K562 (cell line): ENCODE data around the gene PTPN9. TPM values are rescaled to one million over a fixed set of nuclear protein-coding genes. Genes with fewer than 3 reads are reported as not detected.

ENCODE experiments used
- ATAC-seq: fragments of 200-7000 bp; cut with Tn5 transposase; 3 replicates; pipeline ENCODE4 v1.9.1; 2020; ENCODE audit warnings: moderate library complexity
- BruUV-seq: library from RNA; stranded (reverse); fragments of 400-500 nt; replicated peaks from 2 replicates; lab custom pipeline; 2021; lab: Mats Ljungman, UMichigan
- CTCF ChIA-PET: fragments of 300-600 bp; formaldehyde crosslinking; extraction: SDS; loops from one replicate; lab custom pipeline; 2021; ENCODE audit warnings: low intra/inter-chr PET ratio; lab: Yijun Ruan, JAX
- POLR2A ChIA-PET: fragments of 300-600, 350-650 bp; sonication (Branson Sonifier 250); formaldehyde crosslinking; extraction: SDS; loops from one replicate; lab custom pipeline; 2021; ENCODE audit warnings: antibody characterized with exemption, inconsistent platforms; lab: Yijun Ruan, JAX
- DNase-seq, 4 experiments: peaks; one replicate each; pipeline versions ENCODE4 v3.0.0 to v3.0.0-alpha.2; 2011 to 2018; ENCODE audit warnings: low spot score in 3 of 4, mixed read lengths in 3 of 4; ENCODE audit errors: extremely low read depth in 1 of 4
- FAIRE-seq: peaks from 2 replicates; lab custom pipeline; 2011; peaks lifted over from hg19 to GRCh38; lab: Jason Lieb, UNC
- H2AFZ ChIP-seq: 2 replicates; pipeline ENCODE4 v1.6.0; 2011; ENCODE audit warnings: low read depth, low read length, control low read depth, inconsistent platforms
- H3K27ac ChIP-seq: fragments of 200-600 bp; 3 replicates; pipeline ENCODE4 v1.8.0; 2011; ENCODE audit warnings: low read depth, mild to moderate bottlenecking, control low read depth, inconsistent platforms, low read length, moderate library complexity, mixed read lengths; ENCODE audit errors: extremely low read depth
- H3K27me3 ChIP-seq, 2 experiments: fragments of 300-600 bp in 1 of 2; 2 replicates in 1 of 2; 3 replicates in 1 of 2; pipeline versions ENCODE4 v1.6.0 to v1.8.0; 2011; ENCODE audit warnings: inconsistent platforms in 2 of 2, low read length in 2 of 2, mild to moderate bottlenecking in 1 of 2, mixed read lengths in 1 of 2, moderate library complexity in 1 of 2; ENCODE audit not compliant: control insufficient read depth in 2 of 2, insufficient read depth in 2 of 2
- H3K36me3 ChIP-seq: fragments of 300-600 bp; 3 replicates; pipeline ENCODE4 v1.8.0; 2011; ENCODE audit warnings: mild to moderate bottlenecking, low read length, inconsistent platforms; ENCODE audit not compliant: control insufficient read depth, insufficient read depth
- H3K4me1 ChIP-seq, 2 experiments: fragments of 200-600 bp in 1 of 2; replicated peaks in 1 of 2; 2 replicates in 1 of 2; 3 replicates in 1 of 2; pipeline versions ENCODE4 v1.5.1 to v1.8.0; 2011; ENCODE audit warnings: inconsistent platforms in 2 of 2, low read length in 2 of 2, mild to moderate bottlenecking in 1 of 2, mixed read lengths in 1 of 2, moderate library complexity in 1 of 2; ENCODE audit not compliant: control insufficient read depth in 2 of 2, insufficient read depth in 2 of 2
- H3K4me2 ChIP-seq: 2 replicates; pipeline ENCODE4 v1.6.1; 2011; ENCODE audit warnings: low read length, control low read depth, inconsistent platforms, mixed read lengths; ENCODE audit not compliant: insufficient read depth
- H3K4me3 ChIP-seq: fragments of 200-600 bp; sonication (generic), shearing (Covaris generic); 2 replicates; pipeline ENCODE4 v1.5.1; 2016; ENCODE audit warnings: control low read depth, inconsistent platforms
- H3K79me2 ChIP-seq: fragments of 200-600 bp; 3 replicates; pipeline ENCODE4 v1.8.0; 2011; ENCODE audit warnings: low read length, inconsistent platforms; ENCODE audit not compliant: control insufficient read depth, insufficient read depth
- H3K9ac ChIP-seq, 2 experiments: 2 replicates each; pipeline versions ENCODE4 v1.6.0 to v1.6.1; 2011; ENCODE audit warnings: low read depth in 2 of 2, low read length in 2 of 2, control low read depth in 1 of 2, inconsistent platforms in 1 of 2, mild to moderate bottlenecking in 1 of 2, mixed read lengths in 1 of 2; ENCODE audit not compliant: insufficient read depth in 1 of 2
- H3K9me1 ChIP-seq: one replicate; pipeline ENCODE4 v1.6.0; 2011; ENCODE audit warnings: inconsistent platforms, mild to moderate bottlenecking, low read length, moderate library complexity; ENCODE audit not compliant: control insufficient read depth, insufficient read depth
- H3K9me3 ChIP-seq: replicated peaks from 2 replicates; pipeline ENCODE4 v1.5.1; 2011; ENCODE audit warnings: low read depth, low read length, inconsistent platforms; ENCODE audit not compliant: control insufficient read depth, insufficient read depth
- H4K20me1 ChIP-seq: replicated peaks from 2 replicates; pipeline ENCODE4 v1.6.1; 2011; ENCODE audit warnings: low read length, inconsistent platforms, mixed read lengths; ENCODE audit not compliant: control insufficient read depth, insufficient read depth
- ATF1 ChIP-seq, 2 experiments: fragments of 450-650 bp in 1 of 2; IDR thresholded peaks; 2 replicates each; pipeline ENCODE4 v1.6.1; 2016; ENCODE audit warnings: missing compliant biosample characterization in 1 of 2, missing genetic modification characterization in 1 of 2
- CCAR2 ChIP-seq: fragments of 200-400 bp; formaldehyde crosslinking; IDR thresholded peaks from 2 replicates; pipeline ENCODE4 v1.6.1; 2017; ENCODE audit warnings: mild to moderate bottlenecking, low read depth, low read length
- CSDE1 ChIP-seq, 2 experiments: fragments of 450-650 bp; IDR thresholded peaks; 2 replicates each; pipeline ENCODE4 v1.6.1; 2016; ENCODE audit warnings: mild to moderate bottlenecking in 1 of 2
- ERF ChIP-seq: fragments of 450-650 bp; formaldehyde crosslinking; IDR thresholded peaks from 2 replicates; pipeline ENCODE4 v1.4.0; 2020; ENCODE audit warnings: mild to moderate bottlenecking, mixed read lengths
- FOXA1 ChIP-seq: fragments of 450-650 bp; IDR thresholded peaks from 2 replicates; pipeline ENCODE4 v1.6.1; 2016; ENCODE audit warnings: mild to moderate bottlenecking, borderline replicate concordance
- NR1H2 ChIP-seq: sonication (generic); formaldehyde crosslinking; IDR thresholded peaks from 2 replicates; pipeline ENCODE4 v1.4.0; 2020; ENCODE audit warnings: mild to moderate bottlenecking, missing genetic modification reagents
- NR4A1 ChIP-seq, 2 experiments: fragments of 250-450 bp in 1 of 2; fragments of 450-650 bp in 1 of 2; sonication (Bioruptor Pico) in 1 of 2; IDR thresholded peaks; 2 replicates each; pipeline versions ENCODE4 v1.4.0 to v1.6.1; 2016 to 2020; ENCODE audit warnings: mild to moderate bottlenecking in 2 of 2, missing compliant biosample characterization in 1 of 2, missing genetic modification characterization in 1 of 2, moderate library complexity in 1 of 2
- POLR2H ChIP-seq: IDR thresholded peaks from 2 replicates; pipeline ENCODE4 v1.6.1; 2016; ENCODE audit warnings: missing genetic modification characterization, low read depth, mild to moderate bottlenecking, control low read depth, missing compliant biosample characterization, moderate library complexity
- TCF7L2 ChIP-seq: fragments of 150-350 bp; IDR thresholded peaks from 2 replicates; pipeline ENCODE4 v1.6.1; 2016; ENCODE audit warnings: low read depth, mild to moderate bottlenecking, low read length, moderate library complexity
- ZFP1 ChIP-seq: fragments of 450-650 bp; formaldehyde crosslinking; IDR thresholded peaks from 2 replicates; pipeline ENCODE4 v1.4.0; 2020; ENCODE audit warnings: mild to moderate bottlenecking, mixed read lengths
- ZNF12 ChIP-seq: sonication (generic); formaldehyde crosslinking; IDR thresholded peaks from 2 replicates; pipeline ENCODE4 v1.4.0; 2020; ENCODE audit warnings: mild to moderate bottlenecking, missing genetic modification reagents
- ZNF121 ChIP-seq: sonication (generic); formaldehyde crosslinking; conservative IDR thresholded peaks from 2 replicates; pipeline ENCODE4 v1.8.0; 2022; ENCODE audit warnings: missing genetic modification reagents
- ZNF561 ChIP-seq: fragments of 450-650 bp; formaldehyde crosslinking; conservative IDR thresholded peaks from 2 replicates; pipeline ENCODE4 v1.4.0; 2020; ENCODE audit warnings: mild to moderate bottlenecking, moderate library complexity
- ZNF589 ChIP-seq: fragments of 200-800 bp; sonication (Bioruptor generic); IDR thresholded peaks from 2 replicates; pipeline ENCODE4 v1.6.1; 2016; ENCODE audit warnings: low read depth, missing genetic modification characterization, missing compliant biosample characterization
- ZNF707 ChIP-seq: fragments of 250-450 bp; sonication (Bioruptor Pico); conservative IDR thresholded peaks from 2 replicates; pipeline ENCODE4 v1.8.0; 2022; ENCODE audit warnings: inconsistent platforms, mild to moderate bottlenecking, moderate library complexity
- WGBS: fragments of 100-300 bp; shearing (Covaris generic); methylation state at CpG from one replicate; pipeline ENCODE4 v1.1.6; 2016; ENCODE audit warnings: low coverage, mixed read lengths; ENCODE audit not compliant: insufficient coverage; ENCODE audit errors: missing lambda C conversion rate; 5-methylcytosine and 5-hydroxymethylcytosine counted together
- in situ Hi-C: fragments of 300-500 bp; cut with MboI; formaldehyde crosslinking; loops from 4 replicates; pipeline ENCODE4 v1.15.0; 2018; ENCODE audit warnings: inconsistent platforms, mixed read lengths
- intact Hi-C: fragments of 100-400 bp; cut with micrococcal nuclease; formaldehyde crosslinking; loops from 2 replicates; pipeline ENCODE4 v1.14.2; 2022
- polyA plus RNA-seq, 8 experiments: library from polyadenylated mRNA; depleted of rRNA in 4 of 8; stranded (reverse) in 5 of 8; unstranded in 3 of 8; fragments of >200 nt; fragmentation: Nextera tagmentation in 2 of 8; fragmentation: Illumina TruSeq in 1 of 8; extraction: Ambion mirVana in 2 of 8; extraction: Trizol in 1 of 8; gene quantifications; 2 replicates each; pipeline versions ENCODE4 v1.2.1 to v1.2.3, GENCODE V29; 2011 to 2014; ENCODE audit warnings: inconsistent platforms in 1 of 8, missing spikeins in 1 of 8
- total RNA-seq, 7 experiments: library from RNA; depleted of rRNA in 6 of 7; stranded (reverse); fragments of >200 nt in 6 of 7; fragmentation: Illumina TruSeq in 2 of 7; extraction: Trizol in 2 of 7; gene quantifications; 2 replicates each; pipeline versions ENCODE4 v1.2.1 to v1.2.3, GENCODE V29; 2011 to 2021; ENCODE audit warnings: low replicate concordance in 1 of 7

PTPN9 gene
- total and polyA plus RNA-seq, 9 of the 15 experiments (the other 6 are each of a cell fraction or from before 2014, with no cell fraction given), result 5.0 to 24.0 (median 14.2) TPM

GRCh38 chr15:75428152-75428551 lies 151.0 kb downstream of the PTPN9 start:
- FAIRE-seq, result no peak
- peaks cover 56% of the 10 kb centered on the region; the same call in 2 of the 3 replicates for H3K36me3 ChIP-seq
- 83% methylated on average over 3 of the region's 3 CpGs for WGBS

GRCh38 chr15:75425966-75426500 lies 153.1 kb downstream of the PTPN9 start:
- Histone ChIP-seq H3K36me3 (peaks cover 73% of the 10 kb centered on the region), H3K9ac (no peak overlapping the region), H3K79me2 (peaks cover 18% of the 10 kb centered on the region), H3K9me1 (no peaks in the 10 kb centered on the region), H2AFZ (no peak overlapping the region), H3K4me1 (no peaks in the 10 kb centered on the region), H3K27ac (no peak overlapping the region), H3K9me3 (no peaks in the 10 kb centered on the region), H3K27me3 (no peaks in the 10 kb centered on the region), H4K20me1 (no peaks in the 10 kb centered on the region), H3K4me3 (no peak overlapping the region), H3K4me2 (no peak overlapping the region)
- POLR2A ChIA-PET, result interaction anchor here (1.2 kb wide), 1 partner anchor 19 kb away, joined by 4 read pairs; no protein-coding TSS in a partner anchor
- intact Hi-C loops (no loop called here), in situ Hi-C loops (no loop called here)
- 92% methylated on average over 3 of the region's 3 CpGs for WGBS
- no peak for FAIRE-seq
- CTCF ChIA-PET, result no interaction called here
- no peak for DNase-seq
- BruUV-seq, result no TSS peak
- ATAC-seq, result no peak
- TF ChIP-seq ZFP1 (CRISPR knock-in tag) (no peak), ZNF707 (CRISPR knock-in tag) (no peak), ZNF589 (CRISPR knock-in tag) (no peak), TCF7L2 (no peak), FOXA1 (no peak), ERF (CRISPR knock-in tag) (no peak), NR4A1 (CRISPR knock-in tag; IDR thresholded peaks at IDR 0.05) (no peak), NR4A1 (tag; IDR thresholded peaks at IDR 0.05) (no peak), ZNF561 (CRISPR knock-in tag) (no peak), ATF1 (CRISPR knock-in tag; IDR thresholded peaks at IDR 0.05) (no peak), ATF1 (tag; IDR thresholded peaks at IDR 0.05) (no peak), CSDE1 (IDR thresholded peaks at IDR 0.05) (no peak), NR1H2 (CRISPR knock-in tag) (no peak), POLR2H (tag) (no peak), ZNF12 (CRISPR knock-in tag) (no peak)

More at GRCh38 chr15:75428152-75428551, 151.0 kb downstream of the PTPN9 start:
- DNase-seq, result no peak
- Histone ChIP-seq H3K27ac (no peak overlapping the region), H3K4me1 (no peaks in the 10 kb centered on the region; a peak in 1 of 5 replicates), H3K9ac (no peak overlapping the region), H3K79me2 (peaks cover 39% of the 10 kb centered on the region), H3K27me3 (no peaks in the 10 kb centered on the region), H3K4me2 (no peak overlapping the region), H4K20me1 (no peaks in the 10 kb centered on the region), H2AFZ (no peak overlapping the region), H3K9me1 (no peaks in the 10 kb centered on the region), H3K9me3 (no peaks in the 10 kb centered on the region), H3K4me3 (no peak overlapping the region)
- no TSS peak for BruUV-seq
- intact Hi-C loops, result no loop called here
- in situ Hi-C loops, result no loop called here
- POLR2A ChIA-PET, result interaction anchor here (1.0 kb wide), 1 partner anchor 26 kb away, joined by 3 read pairs; no protein-coding TSS in a partner anchor
- no peak for TF ChIP-seq CCAR2
- peak; percentile 70 for TF ChIP-seq ZNF121
- CTCF ChIA-PET, result no interaction called here
- no peak for ATAC-seq
